Testis (tissue), 3 donors: ENCODE results near the gene ARF4. TPM values are rescaled to one million over a fixed set of nuclear protein-coding genes. Genes with fewer than 3 reads are reported as not detected.

ENCODE experiments used
- DNase-seq: peaks from one replicate; pipeline ENCODE4 v3.0.0-alpha.2; 2019
- H3K27ac ChIP-seq, 2 donors: fragments of 200-600 bp; sonication (generic); one replicate each; pipeline ENCODE4 v1.5.1; 2019
- H3K27me3 ChIP-seq: fragments of 200-600 bp; sonication (generic); one replicate; pipeline ENCODE4 v1.5.1; 2019
- H3K36me3 ChIP-seq: fragments of 200-600 bp; sonication (generic); one replicate; pipeline ENCODE4 v1.5.1; 2017; ENCODE audit warnings: low read depth; ENCODE audit errors: missing control alignments
- H3K4me1 ChIP-seq: fragments of 200-600 bp; sonication (generic); one replicate; pipeline ENCODE4 v1.5.1; 2019
- H3K4me3 ChIP-seq, 2 donors: fragments of 200-600 bp; sonication (generic); one replicate each; pipeline ENCODE4 v1.5.1; 2017 to 2019
- H3K9me3 ChIP-seq: fragments of 200-600 bp; sonication (generic); one replicate; pipeline ENCODE4 v1.5.1; 2017
- POLR2A ChIP-seq: fragments of 450-650 bp; IDR thresholded peaks from one replicate; pipeline ENCODE4 v1.6.1; 2017; ENCODE audit warnings: antibody characterized with exemption, mild to moderate bottlenecking, moderate library complexity
- WGBS, 2 donors: methylation state at CpG; one replicate each; pipeline ENCODE4 v1.1.5; 2018; 5-methylcytosine and 5-hydroxymethylcytosine counted together
- intact Hi-C: fragments of 100-400 bp; cut with DNase I; formaldehyde crosslinking; loops from one replicate; pipeline ENCODE4 v1.15.1; 2023; ENCODE audit warnings: low total_unique reads
- polyA plus RNA-seq: library from polyadenylated mRNA; stranded (reverse); fragments of 350-450 nt; fragmentation: Illumina TruSeq; extraction: RNeasy Lipid Tissue Mini Kit (QIAGEN cat#74804); gene quantifications from one replicate; pipeline ENCODE4 v1.2.3, GENCODE V29; 2014; ENCODE audit warnings: low read depth, low replicate concordance; ENCODE audit not compliant: insufficient read depth
- total RNA-seq, 2 donors: library from RNA; depleted of rRNA; stranded (reverse); fragments of >200 nt; gene quantifications; one replicate each; pipeline ENCODE4 v1.2.3, GENCODE V29; 2016
- TF ChIP-seq, protein P1 (sequence below), 3 experiments: fragments of 450-650 bp in 2 of 3; fragments of 200-600 bp in 1 of 3; sonication (generic) in 1 of 3; IDR thresholded peaks; one replicate each; pipeline ENCODE4 v1.5.1; 2016 to 2019; ENCODE audit warnings: antibody characterized with exemption in 3 of 3, mild to moderate bottlenecking in 2 of 3, moderate library complexity in 1 of 3

The ARF4 gene
- total and polyA plus RNA-seq, 3 donors from 2014 or later = 169 to 224 (median 205) TPM

DNA sequence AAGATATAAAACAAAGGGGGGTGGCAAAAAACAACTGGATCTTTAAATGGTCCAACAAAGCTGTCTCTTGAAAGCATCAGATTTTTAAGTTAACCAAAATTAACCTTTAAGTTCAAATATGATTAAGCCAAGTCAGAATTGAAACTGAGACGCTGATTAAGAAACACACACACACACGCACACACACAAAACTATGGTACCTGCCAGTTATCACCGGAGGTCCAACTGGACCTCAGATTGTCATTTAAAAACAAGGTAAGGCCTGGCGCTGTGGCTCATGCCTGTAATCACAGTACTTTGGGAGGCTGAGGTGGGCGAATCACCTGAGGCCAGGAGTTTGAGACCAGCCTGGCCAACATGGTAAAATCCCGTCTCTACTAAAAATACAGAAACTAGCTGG, 10.4 kb downstream of the ARF4 start:
- WGBS, 2 donors = 82 to 86% methylated on average over 6 of the region's 6 CpGs
- H3K27ac ChIP-seq = no peak overlapping the region
- no peak for DNase-seq
- no peaks in the 10 kb centered on the region for H3K4me1 ChIP-seq
- no peaks in the 10 kb centered on the region for H3K9me3 ChIP-seq
- H3K4me3 ChIP-seq = no peak overlapping the region
- H3K27me3 ChIP-seq = no peaks in the 10 kb centered on the region
- TF ChIP-seq, protein P1, sequence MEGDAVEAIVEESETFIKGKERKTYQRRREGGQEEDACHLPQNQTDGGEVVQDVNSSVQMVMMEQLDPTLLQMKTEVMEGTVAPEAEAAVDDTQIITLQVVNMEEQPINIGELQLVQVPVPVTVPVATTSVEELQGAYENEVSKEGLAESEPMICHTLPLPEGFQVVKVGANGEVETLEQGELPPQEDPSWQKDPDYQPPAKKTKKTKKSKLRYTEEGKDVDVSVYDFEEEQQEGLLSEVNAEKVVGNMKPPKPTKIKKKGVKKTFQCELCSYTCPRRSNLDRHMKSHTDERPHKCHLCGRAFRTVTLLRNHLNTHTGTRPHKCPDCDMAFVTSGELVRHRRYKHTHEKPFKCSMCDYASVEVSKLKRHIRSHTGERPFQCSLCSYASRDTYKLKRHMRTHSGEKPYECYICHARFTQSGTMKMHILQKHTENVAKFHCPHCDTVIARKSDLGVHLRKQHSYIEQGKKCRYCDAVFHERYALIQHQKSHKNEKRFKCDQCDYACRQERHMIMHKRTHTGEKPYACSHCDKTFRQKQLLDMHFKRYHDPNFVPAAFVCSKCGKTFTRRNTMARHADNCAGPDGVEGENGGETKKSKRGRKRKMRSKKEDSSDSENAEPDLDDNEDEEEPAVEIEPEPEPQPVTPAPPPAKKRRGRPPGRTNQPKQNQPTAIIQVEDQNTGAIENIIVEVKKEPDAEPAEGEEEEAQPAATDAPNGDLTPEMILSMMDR (IDR thresholded peaks at IDR 0.05) = no peak
- TF ChIP-seq POLR2A = no peak
- intact Hi-C loops = no loop called here
- no peaks in the 10 kb centered on the region for H3K36me3 ChIP-seq

DNA sequence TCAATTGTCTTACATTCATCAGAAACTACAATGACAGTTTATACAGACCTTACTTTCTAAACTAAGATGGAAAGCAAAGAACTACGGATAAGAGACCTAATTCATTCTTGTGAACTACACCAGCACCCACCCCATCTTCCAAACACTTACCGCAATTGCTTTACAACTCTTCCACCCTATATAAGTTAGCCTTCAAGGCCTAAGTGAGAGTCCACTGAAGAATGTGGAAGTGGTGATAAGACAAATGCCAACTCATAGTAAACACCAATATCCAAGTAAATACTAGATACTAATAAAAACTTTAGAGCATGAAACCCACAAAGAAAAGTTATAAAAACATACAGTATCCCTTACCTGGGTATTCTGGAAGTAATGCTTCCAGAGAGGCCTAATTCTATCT, 13.6 kb downstream of the ARF4 start:
- Histone ChIP-seq H3K27me3 (no peaks in the 10 kb centered on the region), H3K4me1 (no peaks in the 10 kb centered on the region), H3K27ac (no peak overlapping the region), H3K36me3 (no peaks in the 10 kb centered on the region), H3K4me3 (no peak overlapping the region), H3K9me3 (no peaks in the 10 kb centered on the region)
- no peak for DNase-seq
- no peak for TF ChIP-seq POLR2A
- TF ChIP-seq, protein P1 (IDR thresholded peaks at IDR 0.05) = no peak
- intact Hi-C loops = no loop called here
- 88 to 94% methylated on average over 2 of the region's 2 CpGs for WGBS, 2 donors

DNA sequence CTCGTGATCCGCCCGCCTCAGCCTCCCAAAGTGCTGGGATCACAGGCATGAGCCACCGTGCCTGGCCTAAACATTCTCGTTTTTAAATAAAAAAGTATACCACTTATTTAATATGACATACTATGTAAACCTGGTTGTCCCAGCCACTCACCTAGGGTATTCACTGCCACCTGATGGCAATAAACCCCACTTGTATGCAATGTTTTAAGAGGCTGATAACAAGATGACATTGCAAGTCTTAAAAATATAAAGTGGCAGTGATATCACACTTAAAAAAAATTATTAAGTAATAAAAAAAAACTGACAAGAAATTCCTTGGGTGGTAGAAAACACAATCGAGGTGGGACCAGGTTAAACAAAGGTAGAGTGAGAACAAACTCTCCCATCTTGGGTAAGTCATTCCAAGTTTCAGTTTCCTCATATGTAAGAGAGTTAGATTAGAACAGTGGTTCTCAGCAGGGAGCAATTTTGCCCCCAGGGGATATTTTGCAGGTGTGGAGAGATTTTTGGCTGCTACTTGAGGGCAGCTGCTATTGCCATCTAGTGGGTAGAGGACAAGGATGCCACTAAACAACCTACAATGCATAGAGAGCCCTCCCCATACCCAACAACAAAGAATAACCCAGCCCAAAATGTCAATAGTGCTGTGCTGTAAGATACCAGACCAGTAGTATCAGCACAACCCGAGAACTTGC, 14.5 kb downstream of the ARF4 start:
- H3K27me3 ChIP-seq = no peaks in the 10 kb centered on the region
- intact Hi-C loops = no loop called here
- no peak for DNase-seq
- no peaks in the 10 kb centered on the region for H3K9me3 ChIP-seq
- no peak overlapping the region for H3K27ac ChIP-seq
- H3K4me3 ChIP-seq = no peak overlapping the region
- peaks cover 4% of the 10 kb centered on the region for H3K4me1 ChIP-seq
- no peaks in the 10 kb centered on the region for H3K36me3 ChIP-seq
- WGBS, 2 donors = 88% methylated on average over 7 of the region's 7 CpGs
- TF ChIP-seq, protein P1 (IDR thresholded peaks at IDR 0.05) = no peak
- TF ChIP-seq POLR2A = no peak

DNA sequence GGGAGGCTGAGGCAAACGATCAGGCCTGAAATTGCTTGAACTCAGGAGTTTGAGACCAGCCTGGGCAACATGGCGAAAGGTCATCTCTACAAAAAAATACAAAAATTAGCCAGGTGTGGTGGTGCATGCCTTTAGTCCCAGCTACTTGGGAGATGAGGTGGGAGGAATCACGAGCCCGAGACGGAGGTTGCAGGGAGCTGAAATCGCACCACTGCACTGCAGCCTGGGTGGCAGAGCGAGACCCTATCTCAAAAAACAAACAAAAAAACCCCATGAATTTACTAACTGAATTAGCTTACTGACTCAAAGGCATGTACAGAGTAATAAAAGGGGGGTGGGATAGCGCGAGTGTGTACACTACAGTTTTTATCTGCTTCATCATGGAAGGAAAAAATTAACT, 19.3 kb downstream of the ARF4 start:
- TF ChIP-seq POLR2A = no peak
- TF ChIP-seq, protein P1 (IDR thresholded peaks at IDR 0.05) = no peak
- no peak overlapping the region for H3K4me3 ChIP-seq
- no peaks in the 10 kb centered on the region for H3K36me3 ChIP-seq
- H3K27ac ChIP-seq = no peak overlapping the region
- peaks cover 11% of the 10 kb centered on the region for H3K4me1 ChIP-seq
- 84 to 94% methylated on average over 9 of the region's 9 CpGs for WGBS, 2 donors
- no peaks in the 10 kb centered on the region for H3K27me3 ChIP-seq
- no peak for DNase-seq
- intact Hi-C loops = no loop called here
- no peaks in the 10 kb centered on the region for H3K9me3 ChIP-seq
